Germinal center (tissue), 1 donor: ENCODE measurements around the gene PDIA6.
"Not testable (repeated sequence)": the region's sequence is repeated elsewhere in the genome, so short reads cannot be mapped to it uniquely, and the experiment has no call there.

Experiments used
- DNase-seq: peaks from one replicate; pipeline ENCODE4 v3.0.0; 2012; ENCODE audit warnings: mixed read lengths, low spot score

PDIA6 gene

GRCh38 chr2:10810202-10811161, 2.1 kb downstream of the PDIA6 start:
- peak; percentile 75 for DNase-seq

DNA sequence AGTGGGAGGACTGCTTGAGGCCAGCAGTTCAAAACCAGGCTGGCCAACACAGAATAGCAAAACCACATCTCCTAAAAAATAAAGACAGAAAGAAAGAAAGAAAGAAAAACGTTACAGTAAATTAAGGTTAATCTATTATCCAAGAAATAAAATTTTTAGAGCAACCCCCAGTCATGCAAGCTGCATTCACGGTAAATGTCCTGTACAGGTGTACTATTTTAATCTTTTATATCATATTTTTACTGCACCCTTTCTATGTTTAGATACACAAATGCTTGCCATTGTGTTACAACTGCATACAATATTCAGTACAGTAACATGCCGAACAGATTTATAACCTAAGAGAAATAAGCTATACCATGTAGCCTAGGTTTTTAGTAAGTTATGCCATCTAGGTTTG, 6.0 kb downstream of the PDIA6 start:
- DNase-seq: no peak

- not testable (repeated sequence) for DNase-seq
Observed at GRCh38 chr2:10805990-10806389, 6.6 kb downstream of the PDIA6 start.

- DNase-seq: no peak
Observed at GRCh38 chr2:10802657-10803056, 9.9 kb downstream of the PDIA6 start.

DNA sequence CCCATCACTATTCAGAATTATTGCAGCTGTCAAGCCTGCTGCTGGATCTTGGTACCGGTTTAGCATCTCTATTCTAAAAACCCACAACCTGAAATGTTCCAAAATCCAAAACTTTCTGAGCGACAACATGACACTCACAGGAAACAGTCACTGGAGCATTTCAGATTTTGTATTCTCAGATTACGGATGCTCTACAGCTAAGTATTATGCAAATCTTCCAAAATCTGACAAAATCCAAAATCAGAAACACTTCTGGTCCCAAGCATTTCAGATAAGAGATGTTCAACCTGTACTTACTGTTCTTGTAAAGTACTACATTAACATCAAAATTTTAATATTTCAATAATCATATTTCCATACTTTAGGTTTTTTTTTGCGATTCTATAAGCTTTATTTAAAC, 12.4 kb downstream of the PDIA6 start:
- DNase-seq: no peak

GRCh38 chr2:10798783-10799182, 13.8 kb downstream of the PDIA6 start:
- DNase-seq: no peak

GRCh38 chr2:10796703-10797102, 15.9 kb downstream of the PDIA6 start:
- DNase-seq: no peak

- no peak for DNase-seq
Observed at GRCh38 chr2:10795508-10796046, 17.0 kb downstream of the PDIA6 start.

DNA sequence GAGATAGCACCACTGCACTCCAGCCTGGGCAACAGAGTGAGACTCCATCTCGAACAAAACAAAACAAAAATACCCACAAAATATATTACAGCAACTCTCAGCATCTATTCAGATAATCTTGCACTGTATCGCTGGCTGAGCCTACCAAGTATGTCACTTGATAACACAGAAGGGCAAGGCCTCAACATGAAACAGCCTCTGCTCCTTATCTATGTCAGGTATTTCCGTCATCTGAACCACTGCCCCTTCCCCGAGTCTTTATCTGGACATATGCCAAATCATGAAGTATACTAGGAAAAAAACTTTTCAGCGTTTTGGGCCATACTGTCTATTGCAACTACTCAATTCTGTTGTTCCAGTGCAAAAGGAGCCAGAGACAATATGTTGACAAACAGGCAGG, 17.7 kb downstream of the PDIA6 start:
- no peak for DNase-seq

DNA sequence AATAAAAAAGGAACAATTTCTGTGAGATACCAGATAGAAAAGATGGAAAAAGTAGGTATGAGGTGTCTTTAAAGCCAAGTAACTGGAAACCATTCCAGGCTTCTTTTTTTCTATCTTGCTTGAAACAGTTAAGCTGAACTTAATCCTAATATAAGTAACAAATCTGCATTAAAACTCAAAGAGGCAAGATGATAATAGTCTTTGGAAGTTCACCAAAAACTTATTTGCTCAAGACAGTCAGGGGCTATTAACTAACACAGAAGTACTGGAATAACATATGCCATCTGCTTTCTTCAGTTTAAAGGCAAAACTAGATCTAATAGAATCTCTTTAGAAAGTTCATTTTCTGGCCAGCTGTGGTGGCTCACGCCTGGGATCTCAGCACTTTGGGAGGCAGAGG, 18.8 kb downstream of the PDIA6 start:
- DNase-seq: no peak

GRCh38 chr2:10792660-10793400, 19.8 kb downstream of the PDIA6 start:
- DNase-seq: no peak

DNA sequence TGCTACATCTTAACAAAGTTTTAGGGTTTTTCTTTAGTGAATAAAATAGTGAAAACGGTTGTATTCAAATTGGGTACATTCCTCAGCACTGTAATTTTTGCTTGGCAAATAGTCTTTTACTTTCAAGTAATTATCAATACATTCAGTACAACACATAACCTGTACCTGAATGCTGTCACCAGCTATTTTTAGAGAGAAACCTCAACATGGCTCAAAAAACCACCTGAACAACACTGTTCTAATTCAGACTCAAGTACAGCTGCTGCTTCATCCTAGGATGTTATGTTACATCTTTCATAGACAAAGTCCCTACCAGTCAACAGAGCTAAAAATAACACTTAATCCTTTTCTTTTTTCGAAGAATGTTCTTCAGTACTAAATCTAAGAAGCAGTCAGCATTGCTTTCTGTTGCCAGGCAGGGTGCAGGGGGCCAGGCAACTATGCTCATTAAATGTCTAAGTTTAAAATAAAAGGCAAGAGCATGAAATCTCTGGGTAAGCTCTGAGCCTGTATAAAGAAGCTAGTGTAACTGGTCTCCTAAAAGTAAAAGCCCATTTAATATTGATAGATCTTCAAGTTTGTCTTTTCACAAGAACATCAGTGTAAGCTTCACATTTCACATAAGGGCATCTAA, 20.5 kb downstream of the PDIA6 start:
- no peak for DNase-seq

DNA sequence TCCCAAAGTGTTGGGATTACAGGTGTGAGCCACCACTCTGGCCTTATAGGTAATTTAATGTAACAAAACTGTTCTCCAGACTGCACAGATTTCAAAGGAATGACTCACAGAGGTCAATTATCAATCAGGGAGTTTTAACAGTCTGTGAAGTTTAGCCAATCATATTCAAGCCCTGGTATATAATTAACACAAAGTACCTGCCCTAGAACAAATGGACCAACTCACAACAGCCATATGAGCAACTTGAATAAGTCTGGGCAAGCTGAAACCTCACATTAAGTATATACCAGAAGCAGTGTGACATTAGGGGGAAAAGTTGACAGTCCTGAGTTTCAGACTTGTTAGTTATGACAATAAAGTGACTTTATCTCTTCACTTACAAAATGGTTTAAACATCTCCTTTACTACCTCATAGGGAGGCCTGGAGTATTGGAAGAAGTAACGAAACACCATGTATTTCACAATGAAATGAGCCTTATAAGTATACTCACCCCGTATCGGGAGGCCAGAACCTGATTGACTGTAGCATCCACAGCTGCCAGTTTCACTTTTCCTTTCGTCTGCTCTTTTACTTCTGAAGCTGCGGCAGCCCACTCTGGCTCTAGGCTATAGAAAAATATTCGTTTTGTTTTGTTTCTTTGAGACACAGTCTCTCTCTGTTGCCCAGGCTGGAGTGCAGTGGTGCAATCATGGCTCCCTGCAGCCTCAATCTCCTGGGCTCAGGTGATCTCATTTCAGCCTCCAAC, 22.2 kb downstream of the PDIA6 start:
- DNase-seq: no peak

DNA sequence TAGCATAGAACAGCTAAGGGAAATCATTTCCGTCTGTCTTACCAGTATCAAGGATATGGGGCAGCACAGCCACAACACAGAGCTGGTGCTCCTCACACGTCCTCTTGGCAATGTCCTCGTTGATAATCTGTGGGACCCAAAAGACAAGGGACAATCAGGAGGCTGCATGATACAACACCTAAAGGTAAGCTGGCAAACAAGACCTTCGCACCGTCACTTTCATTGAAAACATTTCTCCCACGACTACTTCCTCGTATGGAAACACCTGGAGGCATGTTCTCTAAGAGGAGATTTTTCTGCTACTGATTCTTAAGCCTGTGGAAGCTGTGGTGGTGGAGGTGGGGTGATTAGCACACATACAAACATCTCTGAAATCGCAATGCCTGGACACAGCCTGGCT, 23.7 kb downstream of the PDIA6 start:
- no peak for DNase-seq

GRCh38 chr2:10787176-10787968, 25.2 kb downstream of the PDIA6 start:
- no peak for DNase-seq

GRCh38 chr2:10786240-10786982, 26.2 kb downstream of the PDIA6 start:
- no peak for DNase-seq

- no peak for DNase-seq
Observed at GRCh38 chr2:10785260-10785659, 27.3 kb downstream of the PDIA6 start.

GRCh38 chr2:10784719-10785118, 27.9 kb downstream of the PDIA6 start:
- DNase-seq: no peak

DNA sequence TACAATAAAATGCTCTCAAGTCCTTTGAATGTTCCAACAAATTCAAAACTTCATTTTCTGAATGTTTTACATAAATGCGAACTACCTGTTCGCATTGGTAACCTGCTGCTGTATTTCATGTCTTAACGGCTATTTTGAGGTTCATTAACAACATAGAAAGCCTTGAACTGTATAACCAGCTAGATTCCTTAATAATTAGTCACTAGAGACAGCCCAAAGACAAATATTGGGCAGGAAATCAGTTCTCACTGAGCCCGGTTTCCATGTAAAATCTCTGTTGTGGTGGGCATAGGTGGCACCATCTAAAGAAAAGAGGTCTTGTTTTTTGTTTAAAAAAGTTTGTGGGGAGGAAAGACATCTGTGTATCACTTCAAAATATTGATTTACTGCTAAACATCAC, 29.2 kb downstream of the PDIA6 start:
- DNase-seq: no peak

- DNase-seq: no peak
Observed at GRCh38 chr2:10781746-10782145, 30.8 kb downstream of the PDIA6 start.
